NCI-H345 (cell line): ENCODE measurements around the gene ONECUT2.

Experiments used
- DNase-seq: peaks from one replicate; lab custom pipeline; 2025; lab: John Stamatoyannopoulos, UW

ONECUT2 gene

GRCh38 chr18:57529151-57529550 is 94.0 kb downstream of the ONECUT2 start:
- no peak for DNase-seq

GRCh38 chr18:57533006-57533867 is 98.1 kb downstream of the ONECUT2 start:
- no peak for DNase-seq

GRCh38 chr18:57533868-57534510 is 98.8 kb downstream of the ONECUT2 start:
- DNase-seq = no peak

GRCh38 chr18:57534511-57534909 is 99.3 kb downstream of the ONECUT2 start:
- DNase-seq = no peak

- no peak for DNase-seq
These were observed 103.4 kb downstream of the ONECUT2 start for GRCh38 chr18:57538614-57539013.

GRCh38 chr18:57539702-57540101 is 104.5 kb downstream of the ONECUT2 start:
- no peak for DNase-seq
